PC-9 (cell line): ENCODE data around the gene CDH12.
"Not testable (repeated sequence)": the region's sequence is repeated elsewhere in the genome, so short reads cannot be mapped to it uniquely, and the experiment has no call there.

ENCODE experiments used
- EZH2 ChIP-seq: fragments of 200-600 bp; sonication (generic); IDR thresholded peaks from 2 replicates; pipeline ENCODE4 v1.8.0; 2017; ENCODE audit warnings: antibody characterized with exemption, low read depth
- TF ChIP-seq, protein P1 (sequence below): fragments of 200-600 bp; sonication (generic); conservative IDR thresholded peaks from 2 replicates; pipeline ENCODE4 v1.6.1; 2017; ENCODE audit warnings: mixed run types, antibody characterized with exemption, mild to moderate bottlenecking, moderate library complexity

DNA sequence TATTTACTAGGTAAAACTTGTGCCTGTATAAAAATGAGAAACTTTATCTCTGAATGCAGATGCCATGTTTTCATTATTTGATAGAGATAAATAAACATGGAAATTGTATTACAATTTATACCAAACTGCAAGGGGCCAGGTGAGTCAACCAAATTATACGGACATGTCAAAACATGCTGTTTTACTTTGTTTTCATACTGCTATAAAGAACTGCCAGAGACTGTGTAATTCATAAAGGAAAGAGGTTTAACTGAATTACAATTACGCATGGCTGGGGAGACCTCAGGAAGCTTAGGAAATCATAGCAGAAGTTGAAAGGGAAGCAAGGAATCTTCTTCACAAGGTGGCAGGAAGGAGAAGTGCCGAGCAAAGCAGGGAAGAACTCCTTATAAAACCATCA, 840.3 kb downstream of the CDH12 start:
- TF ChIP-seq, protein P1, sequence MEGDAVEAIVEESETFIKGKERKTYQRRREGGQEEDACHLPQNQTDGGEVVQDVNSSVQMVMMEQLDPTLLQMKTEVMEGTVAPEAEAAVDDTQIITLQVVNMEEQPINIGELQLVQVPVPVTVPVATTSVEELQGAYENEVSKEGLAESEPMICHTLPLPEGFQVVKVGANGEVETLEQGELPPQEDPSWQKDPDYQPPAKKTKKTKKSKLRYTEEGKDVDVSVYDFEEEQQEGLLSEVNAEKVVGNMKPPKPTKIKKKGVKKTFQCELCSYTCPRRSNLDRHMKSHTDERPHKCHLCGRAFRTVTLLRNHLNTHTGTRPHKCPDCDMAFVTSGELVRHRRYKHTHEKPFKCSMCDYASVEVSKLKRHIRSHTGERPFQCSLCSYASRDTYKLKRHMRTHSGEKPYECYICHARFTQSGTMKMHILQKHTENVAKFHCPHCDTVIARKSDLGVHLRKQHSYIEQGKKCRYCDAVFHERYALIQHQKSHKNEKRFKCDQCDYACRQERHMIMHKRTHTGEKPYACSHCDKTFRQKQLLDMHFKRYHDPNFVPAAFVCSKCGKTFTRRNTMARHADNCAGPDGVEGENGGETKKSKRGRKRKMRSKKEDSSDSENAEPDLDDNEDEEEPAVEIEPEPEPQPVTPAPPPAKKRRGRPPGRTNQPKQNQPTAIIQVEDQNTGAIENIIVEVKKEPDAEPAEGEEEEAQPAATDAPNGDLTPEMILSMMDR: not testable (repeated sequence)
- TF ChIP-seq EZH2: not testable (repeated sequence)
